ENCODE results near the gene CROT.

Gene CROT

DNA sequence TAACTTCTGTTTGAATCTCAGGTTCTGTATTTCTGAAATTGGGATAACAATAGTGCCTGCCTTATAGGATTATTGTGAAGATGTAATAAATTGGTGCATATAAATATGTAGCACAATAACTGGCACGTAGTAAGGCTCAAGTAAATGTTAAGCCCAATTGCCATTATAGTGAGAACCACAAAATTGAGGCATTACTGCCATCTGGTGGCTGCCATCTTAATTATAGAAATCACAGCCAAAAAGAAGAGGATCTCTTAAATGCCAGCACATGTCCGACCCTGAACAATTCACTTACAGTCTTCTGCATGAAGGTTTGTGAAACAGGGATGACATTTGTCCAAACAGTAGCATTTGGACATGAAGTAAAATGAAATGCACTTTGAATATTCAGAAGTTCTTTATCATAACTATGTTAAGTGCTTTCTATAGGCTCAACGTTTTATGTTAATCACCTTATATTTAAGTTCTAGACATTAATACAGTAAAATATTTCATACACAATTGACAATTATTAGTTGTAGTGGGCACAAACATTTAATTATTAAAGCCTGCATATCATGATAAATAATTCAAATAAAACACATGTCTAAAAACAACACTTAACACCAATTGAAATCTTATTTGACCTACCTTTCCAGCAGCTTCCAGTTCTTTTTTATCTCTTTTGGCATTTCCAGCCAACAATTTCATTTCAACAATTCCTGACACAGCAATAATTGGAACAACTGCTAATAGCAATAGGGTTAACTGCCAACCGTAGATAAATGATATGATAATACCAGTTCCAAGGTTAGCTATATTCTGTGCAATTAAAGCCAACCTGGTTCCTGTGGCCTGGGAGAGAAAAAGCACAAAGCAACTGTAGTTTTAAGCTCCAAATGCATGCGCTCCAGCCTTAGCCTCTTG lies 71.5 kb downstream of the CROT start:
- no peak for DNase-seq

- DNase-seq: no peak
These were observed 74.7 kb downstream of the CROT start for GRCh38 chr7:87420173-87420572.

- no peak for DNase-seq
These were observed 78.6 kb downstream of the CROT start for GRCh38 chr7:87424075-87424474.

GRCh38 chr7:87426160-87426559 lies 80.7 kb downstream of the CROT start:
- no peak for DNase-seq

- DNase-seq: no peak
These were observed 81.8 kb downstream of the CROT start for GRCh38 chr7:87427288-87427687.

- DNase-seq: no peak
These were observed 87.1 kb downstream of the CROT start for GRCh38 chr7:87432536-87432935.

- DNase-seq: no peak
These were observed 90.1 kb downstream of the CROT start for GRCh38 chr7:87435546-87435945.

DNA sequence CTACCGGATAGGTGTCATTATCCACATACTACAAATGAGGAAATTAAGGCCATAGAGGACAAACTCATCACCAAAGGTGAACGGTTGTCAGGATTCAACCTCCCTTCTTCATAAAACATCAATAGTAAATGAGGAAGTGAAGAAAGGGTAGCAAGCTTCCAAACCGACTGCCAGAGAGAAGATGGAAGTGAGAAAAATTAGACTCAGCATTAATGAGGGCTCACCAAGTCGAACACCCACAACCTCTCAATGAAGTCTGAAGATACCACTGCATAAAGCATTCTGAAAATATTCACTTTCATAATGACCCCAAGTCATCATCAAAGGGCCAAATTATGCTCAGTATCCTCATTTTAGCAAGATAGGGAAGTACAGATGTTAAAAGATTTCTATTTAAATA lies 100.4 kb downstream of the CROT start:
- no peak for DNase-seq

DNA sequence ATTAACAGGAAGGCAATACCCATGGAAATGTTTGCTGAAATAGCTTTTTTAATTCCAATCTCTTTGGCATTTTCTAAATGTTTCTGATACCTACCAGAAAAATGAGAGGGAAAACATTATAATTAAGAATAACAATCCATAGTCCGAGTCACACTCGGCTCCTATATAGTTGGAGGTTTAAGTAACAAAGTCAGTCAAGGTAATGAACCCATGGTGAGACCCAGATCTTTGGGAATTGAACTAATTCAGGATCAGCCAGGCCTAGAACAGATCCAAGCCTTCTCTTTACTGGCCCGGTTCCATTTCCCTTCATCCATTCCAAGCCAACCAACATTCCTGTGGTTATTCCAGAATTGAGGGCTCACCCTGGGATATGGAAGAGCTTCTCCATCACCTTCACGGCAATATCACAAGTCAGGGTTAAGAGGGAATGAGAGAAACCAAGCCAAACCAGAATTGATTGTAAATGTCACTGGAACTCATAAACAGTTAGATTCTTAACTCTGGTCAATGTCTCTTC lies 101.7 kb downstream of the CROT start:
- DNase-seq: no peak

DNA sequence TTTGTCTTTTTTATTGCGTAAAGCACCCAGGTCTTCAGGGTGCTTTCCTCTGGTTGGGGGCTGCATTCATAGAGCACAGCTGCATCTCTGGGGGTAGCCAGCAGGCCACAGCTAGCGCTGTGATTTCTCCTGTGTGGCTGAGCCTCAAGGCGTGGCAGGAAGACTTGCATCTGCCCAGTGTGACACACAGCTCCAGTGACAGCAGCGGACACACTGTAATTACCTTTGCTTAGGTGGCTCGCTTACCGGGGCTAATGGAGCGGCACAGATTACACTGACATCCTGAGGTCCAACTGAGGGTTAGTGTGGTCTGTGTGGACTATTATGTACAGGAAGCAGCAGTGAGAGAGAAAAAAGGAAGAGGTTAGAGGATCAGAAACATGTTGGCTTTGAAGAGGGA lies 102.9 kb downstream of the CROT start:
- DNase-seq: no peak
